Keratinocyte (primary cell): ENCODE results near the gene MAP3K10.

Source experiments
- CTCF ChIP-seq, 3 experiments: IDR thresholded peaks in 1 of 3; conservative IDR thresholded peaks in 1 of 3; optimal IDR thresholded peaks in 1 of 3; 2 replicates in 2 of 3; 3 replicates in 1 of 3; pipeline versions ENCODE3 to v1.5.1; 2011; ENCODE audit warnings: low read length in 3 of 3, mild to moderate bottlenecking in 3 of 3, moderate library complexity in 2 of 3, control low read depth in 1 of 3, inconsistent platforms in 1 of 3; ENCODE audit not compliant: insufficient read depth in 2 of 3; ENCODE audit errors: extremely low read depth in 1 of 3
- EZH2 ChIP-seq: IDR thresholded peaks from one replicate; pipeline ENCODE4 v1.6.1; 2012; ENCODE audit warnings: inconsistent platforms, mild to moderate bottlenecking, low read length, moderate library complexity

- TF ChIP-seq CTCF (optimal IDR thresholded peaks at IDR 0.05 in 1 of 3, IDR thresholded peaks at IDR 0.05 in 1 of 3, conservative IDR thresholded peaks at IDR 0.05 in 1 of 3; ENCODE audit: extremely low read depth in 1 of 3, insufficient read depth in 2 of 3, low read length in 3 of 3) (no peak), EZH2 (no peak)
These were observed 25.0 kb downstream of the MAP3K10 start for GRCh38 chr19:40216013-40216776.
